Activated B cell treated with CpG ODN at 0.5 μM for 24 hours (primary cell): ENCODE data around the gene SLC5A5. TPM values are rescaled to one million over a fixed set of nuclear protein-coding genes. Genes with fewer than 3 reads are reported as not detected.

Experiments used
- ATAC-seq: fragments of 200-7000 bp; cut with Tn5 transposase; one replicate; pipeline ENCODE4 v1.10.0; 2021; ENCODE audit warnings: low read depth, mild to moderate bottlenecking, moderate library complexity
- CTCF ChIA-PET: fragments of 350-600 bp; sonication (Branson Sonifier 250); formaldehyde crosslinking; loops from one replicate; lab custom pipeline; 2021; ENCODE audit warnings: antibody characterized with exemption; lab: Charles Lee
- POLR2A ChIA-PET: fragments of 350-600 bp; sonication (Branson Sonifier 250); formaldehyde crosslinking; loops from one replicate; lab custom pipeline; 2021; ENCODE audit warnings: antibody characterized with exemption; lab: Charles Lee
- DNase-seq: peaks from one replicate; pipeline ENCODE4 v3.0.0; 2022
- H3K27ac Mint-ChIP-seq: one replicate; pipeline ENCODE4 v1.8.0; 2020; ENCODE audit warnings: mixed read lengths
- H3K27me3 Mint-ChIP-seq: one replicate; pipeline ENCODE4 v1.8.0; 2021; ENCODE audit warnings: mixed read lengths
- H3K36me3 Mint-ChIP-seq: one replicate; pipeline ENCODE4 v1.8.0; 2021; ENCODE audit warnings: low read depth, mixed read lengths
- H3K4me1 Mint-ChIP-seq: one replicate; pipeline ENCODE4 v1.8.0; 2021; ENCODE audit warnings: mixed read lengths
- H3K4me3 Mint-ChIP-seq: one replicate; pipeline ENCODE4 v1.8.0; 2020; ENCODE audit warnings: mild to moderate bottlenecking, mixed read lengths
- H3K9me3 Mint-ChIP-seq: one replicate; pipeline ENCODE4 v1.8.0; 2020; ENCODE audit warnings: mixed read lengths
- intact Hi-C: fragments of 100-400 bp; cut with micrococcal nuclease; formaldehyde crosslinking; loops from one replicate; pipeline ENCODE4 v1.15.1; 2024
- total RNA-seq: library from RNA; stranded (reverse); gene quantifications from 2 replicates; pipeline ENCODE4 v1.2.3, GENCODE V29; 2022
- TF ChIP-seq, protein P1 (sequence below): fragments of 200-600 bp; IDR thresholded peaks from one replicate; pipeline ENCODE4 v1.8.0; 2022; ENCODE audit warnings: antibody characterized with exemption, mild to moderate bottlenecking

Gene SLC5A5
- total RNA-seq, 1 donor from 2014 or later = 0.09 TPM

DNA sequence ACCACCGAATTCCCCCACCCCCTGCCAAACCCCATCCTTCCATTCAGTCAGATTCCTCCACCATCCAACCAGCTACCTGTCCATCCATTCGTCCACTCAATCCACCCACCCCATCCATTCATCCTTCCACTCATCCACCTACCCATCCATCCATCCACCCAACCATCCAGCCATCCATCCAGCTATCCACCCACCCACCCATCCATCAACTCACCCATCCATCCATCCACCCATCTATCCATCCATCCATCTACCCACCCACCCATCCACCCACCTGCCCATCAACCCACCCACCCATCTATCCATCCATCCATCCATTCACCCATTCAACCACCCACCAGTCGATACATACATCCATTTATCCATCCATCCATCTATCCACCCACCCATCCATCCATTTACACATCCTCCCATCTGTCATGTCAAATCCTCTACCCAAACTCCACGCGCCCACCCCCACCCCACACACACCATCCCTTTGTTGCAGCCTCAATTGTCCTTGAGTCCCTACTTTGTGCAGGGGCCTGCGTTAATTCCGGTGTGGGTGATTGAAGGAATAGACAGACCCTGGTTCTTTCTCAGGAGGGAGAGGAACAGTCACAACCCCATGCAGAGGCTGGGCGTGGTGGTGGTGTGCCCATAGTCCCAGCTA is 5.3 kb upstream of the SLC5A5 start:
- ChIA-PET POLR2A (interaction anchor here (0.6 to 3.8 kb wide), 4 partner anchors 11 to 134 kb away, joined by 3 to 25 read pairs (median 5); partner anchors contain the start of gene CCDC124), CTCF (no interaction called here)
- ATAC-seq (no peak), DNase-seq (no peak)
- no peaks in the 10 kb centered on the region for H3K27me3 Mint-ChIP-seq
- H3K27ac Mint-ChIP-seq = no peak overlapping the region
- H3K36me3 Mint-ChIP-seq = peaks cover 42% of the 10 kb centered on the region
- H3K4me1 Mint-ChIP-seq = peaks cover 23% of the 10 kb centered on the region
- H3K4me3 Mint-ChIP-seq = no peak overlapping the region
- intact Hi-C loops = no loop called here
- H3K9me3 Mint-ChIP-seq = no peaks in the 10 kb centered on the region
- TF ChIP-seq, protein P1, sequence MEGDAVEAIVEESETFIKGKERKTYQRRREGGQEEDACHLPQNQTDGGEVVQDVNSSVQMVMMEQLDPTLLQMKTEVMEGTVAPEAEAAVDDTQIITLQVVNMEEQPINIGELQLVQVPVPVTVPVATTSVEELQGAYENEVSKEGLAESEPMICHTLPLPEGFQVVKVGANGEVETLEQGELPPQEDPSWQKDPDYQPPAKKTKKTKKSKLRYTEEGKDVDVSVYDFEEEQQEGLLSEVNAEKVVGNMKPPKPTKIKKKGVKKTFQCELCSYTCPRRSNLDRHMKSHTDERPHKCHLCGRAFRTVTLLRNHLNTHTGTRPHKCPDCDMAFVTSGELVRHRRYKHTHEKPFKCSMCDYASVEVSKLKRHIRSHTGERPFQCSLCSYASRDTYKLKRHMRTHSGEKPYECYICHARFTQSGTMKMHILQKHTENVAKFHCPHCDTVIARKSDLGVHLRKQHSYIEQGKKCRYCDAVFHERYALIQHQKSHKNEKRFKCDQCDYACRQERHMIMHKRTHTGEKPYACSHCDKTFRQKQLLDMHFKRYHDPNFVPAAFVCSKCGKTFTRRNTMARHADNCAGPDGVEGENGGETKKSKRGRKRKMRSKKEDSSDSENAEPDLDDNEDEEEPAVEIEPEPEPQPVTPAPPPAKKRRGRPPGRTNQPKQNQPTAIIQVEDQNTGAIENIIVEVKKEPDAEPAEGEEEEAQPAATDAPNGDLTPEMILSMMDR = no peak

DNA sequence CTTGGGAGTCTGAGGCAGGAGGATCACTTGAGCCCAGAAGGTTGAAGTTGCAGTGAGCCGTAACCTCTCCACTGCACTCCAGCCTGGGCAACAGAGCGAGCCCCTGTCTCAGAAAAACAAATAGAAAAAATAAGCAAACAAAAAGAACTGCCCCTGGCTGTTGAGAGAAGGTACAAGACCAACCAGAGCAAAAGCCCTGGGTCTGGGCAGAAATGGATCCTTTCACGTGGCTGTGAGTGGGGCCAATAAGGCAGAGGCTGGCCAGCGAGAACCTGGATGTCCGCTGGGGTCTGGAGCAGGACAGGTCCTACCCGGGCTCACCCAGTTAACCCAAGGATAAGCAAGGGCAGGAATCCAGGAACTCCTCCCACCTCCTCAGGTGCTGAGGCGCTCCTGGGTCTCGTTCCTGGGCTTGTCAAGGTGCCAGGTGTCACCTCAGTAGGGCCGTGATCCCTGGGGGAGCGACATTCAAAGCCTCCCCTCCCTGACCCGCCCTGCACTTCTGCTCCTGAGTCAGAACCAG is 4.7 kb upstream of the SLC5A5 start:
- TF ChIP-seq, protein P1 = no peak
- Mint-ChIP-seq H3K27me3 (peaks cover 2% of the 10 kb centered on the region), H3K4me3 (no peak overlapping the region), H3K27ac (no peak overlapping the region), H3K4me1 (peaks cover 20% of the 10 kb centered on the region), H3K36me3 (peaks cover 36% of the 10 kb centered on the region), H3K9me3 (no peaks in the 10 kb centered on the region)
- DNase-seq (no peak), ATAC-seq (no peak)
- ChIA-PET POLR2A (no interaction called here), CTCF (no interaction called here)
- intact Hi-C loops = no loop called here

DNA sequence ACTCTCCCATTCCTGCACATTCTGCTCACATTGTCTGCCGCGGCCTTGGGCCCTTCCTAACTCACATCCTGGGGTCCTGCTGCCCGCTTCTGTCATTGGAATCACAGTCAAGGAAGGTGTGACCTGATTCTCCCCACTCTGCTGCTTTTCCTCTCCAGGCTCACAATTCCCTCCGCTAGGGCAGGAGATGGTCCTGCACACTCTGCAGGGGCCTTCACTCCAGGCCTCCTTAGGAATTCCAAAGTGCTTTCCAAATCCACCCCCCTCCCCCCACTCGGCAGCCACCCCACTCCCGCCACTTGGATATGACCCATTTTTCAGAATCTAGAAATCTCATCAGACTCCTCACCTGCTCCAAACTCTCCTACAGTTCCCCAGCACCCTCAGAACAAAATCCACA is 3.1 kb upstream of the SLC5A5 start:
- Mint-ChIP-seq H3K4me1 (peaks cover 15% of the 10 kb centered on the region), H3K4me3 (no peak overlapping the region), H3K27ac (peak overlapping the region; percentile 16), H3K27me3 (peaks cover 2% of the 10 kb centered on the region), H3K9me3 (no peaks in the 10 kb centered on the region), H3K36me3 (peaks cover 21% of the 10 kb centered on the region)
- intact Hi-C loops = no loop called here
- CTCF ChIA-PET = no interaction called here
- DNase-seq (no peak), ATAC-seq (no peak)
- TF ChIP-seq, protein P1 = no peak
- POLR2A ChIA-PET = interaction anchor here (0.9 kb wide), 1 partner anchor 9 kb away, joined by 3 read pairs; the partner anchor contains the start of gene RPL18A

DNA sequence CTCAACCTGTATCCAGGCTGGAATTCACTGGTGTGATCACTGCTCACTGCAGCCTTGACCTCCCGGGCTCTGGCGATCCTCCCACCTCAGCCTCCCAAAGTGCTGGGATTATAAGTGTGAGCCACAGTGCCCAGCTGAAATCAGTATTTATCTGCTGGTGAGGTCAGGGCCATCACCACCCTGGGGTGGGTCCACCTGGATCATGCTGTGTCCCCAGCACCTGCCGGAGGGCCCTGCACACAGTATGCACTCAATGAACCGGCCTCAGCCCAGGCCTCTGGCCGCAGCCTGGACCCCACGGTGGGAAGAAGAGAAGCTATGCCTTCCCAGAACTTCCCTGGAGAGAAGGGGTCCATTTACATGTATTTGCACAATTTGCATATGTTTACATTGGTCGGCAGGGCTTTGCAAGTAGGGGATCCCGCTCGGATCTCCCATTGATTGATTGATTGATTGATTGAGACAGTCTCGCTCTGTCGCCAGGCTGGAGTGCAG is 2.6 kb upstream of the SLC5A5 start:
- Mint-ChIP-seq H3K4me1 (peaks cover 19% of the 10 kb centered on the region), H3K27me3 (peaks cover 2% of the 10 kb centered on the region), H3K36me3 (peaks cover 16% of the 10 kb centered on the region), H3K4me3 (no peak overlapping the region), H3K9me3 (no peaks in the 10 kb centered on the region), H3K27ac (no peak overlapping the region)
- CTCF ChIA-PET = interaction anchor here (1.6 kb wide), 1 partner anchor 69 kb away, joined by 5 read pairs; no protein-coding TSS in a partner anchor
- no peak for DNase-seq
- ATAC-seq = no peak
- intact Hi-C loops = no loop called here
- TF ChIP-seq, protein P1 = no peak
- POLR2A ChIA-PET = no interaction called here
